ENCODE measurements around the gene TBC1D17.

DNA sequence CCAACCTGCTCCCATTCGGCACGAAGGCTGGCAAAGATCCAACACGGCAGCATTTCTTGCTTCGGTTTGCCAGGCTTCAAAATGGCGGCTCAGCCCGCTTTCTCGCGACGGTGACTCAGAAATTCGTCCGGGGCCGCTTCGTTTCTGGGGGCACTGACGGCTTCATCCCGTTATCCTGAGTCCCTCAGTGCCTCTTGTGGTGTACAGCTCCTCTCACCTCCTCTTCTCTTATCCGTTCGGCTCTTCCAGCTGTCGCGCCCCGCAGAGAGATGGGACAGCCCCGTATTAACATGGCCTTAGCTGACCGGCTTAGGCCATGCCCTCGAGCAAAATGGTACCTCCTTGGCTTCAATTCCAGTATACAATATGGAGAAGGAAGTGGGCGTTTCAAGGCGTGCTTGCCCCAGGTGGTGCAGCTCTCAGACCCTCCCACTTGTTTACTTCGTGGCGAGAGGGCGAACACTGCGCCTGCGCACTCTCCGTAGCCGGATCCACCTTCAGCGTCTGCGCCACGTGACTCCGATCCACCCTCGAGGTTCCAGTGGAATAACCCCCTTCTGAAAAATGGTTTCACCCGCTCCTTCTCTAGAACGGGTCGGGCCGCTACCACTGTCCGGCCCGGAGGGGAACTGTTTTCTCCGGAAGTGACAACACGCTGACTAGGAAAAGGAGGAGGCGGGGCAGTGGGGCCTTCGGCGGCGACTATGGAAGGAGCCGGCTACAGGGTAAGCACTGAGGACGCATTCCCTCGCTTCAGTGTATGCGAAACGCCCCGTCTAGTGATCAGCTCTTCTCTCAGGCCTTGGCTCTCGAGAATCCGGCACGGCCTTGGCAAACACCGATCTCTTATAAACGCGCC, at the start of gene TBC1D17, which contains the start of gene AKT1S1:
- TF ChIP-seq TAF1 (conservative IDR thresholded peaks at IDR 0.05) (no peak), RXRA (IDR thresholded peaks at IDR 0.05) (peak; percentile 60 to 68), YY1 (IDR thresholded peaks at IDR 0.05) (peak; percentile 98), FOXA2 (IDR thresholded peaks at IDR 0.05) (peak; percentile 75), RAD21 (IDR thresholded peaks at IDR 0.05) (no peak), FOXA1 (IDR thresholded peaks at IDR 0.05) (peak; percentile 87), HNF4A (conservative IDR thresholded peaks at IDR 0.05) (peak; percentile 11 to 26), JUND (IDR thresholded peaks at IDR 0.05) (peak; percentile 53 to 90), EGR1 (IDR thresholded peaks at IDR 0.05; ENCODE audit: low read depth in 2 of 2) (peak; percentile 72 to 88)
- TF ChIP-seq, protein P1, sequence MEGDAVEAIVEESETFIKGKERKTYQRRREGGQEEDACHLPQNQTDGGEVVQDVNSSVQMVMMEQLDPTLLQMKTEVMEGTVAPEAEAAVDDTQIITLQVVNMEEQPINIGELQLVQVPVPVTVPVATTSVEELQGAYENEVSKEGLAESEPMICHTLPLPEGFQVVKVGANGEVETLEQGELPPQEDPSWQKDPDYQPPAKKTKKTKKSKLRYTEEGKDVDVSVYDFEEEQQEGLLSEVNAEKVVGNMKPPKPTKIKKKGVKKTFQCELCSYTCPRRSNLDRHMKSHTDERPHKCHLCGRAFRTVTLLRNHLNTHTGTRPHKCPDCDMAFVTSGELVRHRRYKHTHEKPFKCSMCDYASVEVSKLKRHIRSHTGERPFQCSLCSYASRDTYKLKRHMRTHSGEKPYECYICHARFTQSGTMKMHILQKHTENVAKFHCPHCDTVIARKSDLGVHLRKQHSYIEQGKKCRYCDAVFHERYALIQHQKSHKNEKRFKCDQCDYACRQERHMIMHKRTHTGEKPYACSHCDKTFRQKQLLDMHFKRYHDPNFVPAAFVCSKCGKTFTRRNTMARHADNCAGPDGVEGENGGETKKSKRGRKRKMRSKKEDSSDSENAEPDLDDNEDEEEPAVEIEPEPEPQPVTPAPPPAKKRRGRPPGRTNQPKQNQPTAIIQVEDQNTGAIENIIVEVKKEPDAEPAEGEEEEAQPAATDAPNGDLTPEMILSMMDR (IDR thresholded peaks at IDR 0.05; ENCODE audit: low read depth, low read length, missing input control) = no peak
- TF ChIP-seq, protein P2, sequence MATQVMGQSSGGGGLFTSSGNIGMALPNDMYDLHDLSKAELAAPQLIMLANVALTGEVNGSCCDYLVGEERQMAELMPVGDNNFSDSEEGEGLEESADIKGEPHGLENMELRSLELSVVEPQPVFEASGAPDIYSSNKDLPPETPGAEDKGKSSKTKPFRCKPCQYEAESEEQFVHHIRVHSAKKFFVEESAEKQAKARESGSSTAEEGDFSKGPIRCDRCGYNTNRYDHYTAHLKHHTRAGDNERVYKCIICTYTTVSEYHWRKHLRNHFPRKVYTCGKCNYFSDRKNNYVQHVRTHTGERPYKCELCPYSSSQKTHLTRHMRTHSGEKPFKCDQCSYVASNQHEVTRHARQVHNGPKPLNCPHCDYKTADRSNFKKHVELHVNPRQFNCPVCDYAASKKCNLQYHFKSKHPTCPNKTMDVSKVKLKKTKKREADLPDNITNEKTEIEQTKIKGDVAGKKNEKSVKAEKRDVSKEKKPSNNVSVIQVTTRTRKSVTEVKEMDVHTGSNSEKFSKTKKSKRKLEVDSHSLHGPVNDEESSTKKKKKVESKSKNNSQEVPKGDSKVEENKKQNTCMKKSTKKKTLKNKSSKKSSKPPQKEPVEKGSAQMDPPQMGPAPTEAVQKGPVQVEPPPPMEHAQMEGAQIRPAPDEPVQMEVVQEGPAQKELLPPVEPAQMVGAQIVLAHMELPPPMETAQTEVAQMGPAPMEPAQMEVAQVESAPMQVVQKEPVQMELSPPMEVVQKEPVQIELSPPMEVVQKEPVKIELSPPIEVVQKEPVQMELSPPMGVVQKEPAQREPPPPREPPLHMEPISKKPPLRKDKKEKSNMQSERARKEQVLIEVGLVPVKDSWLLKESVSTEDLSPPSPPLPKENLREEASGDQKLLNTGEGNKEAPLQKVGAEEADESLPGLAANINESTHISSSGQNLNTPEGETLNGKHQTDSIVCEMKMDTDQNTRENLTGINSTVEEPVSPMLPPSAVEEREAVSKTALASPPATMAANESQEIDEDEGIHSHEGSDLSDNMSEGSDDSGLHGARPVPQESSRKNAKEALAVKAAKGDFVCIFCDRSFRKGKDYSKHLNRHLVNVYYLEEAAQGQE (IDR thresholded peaks at IDR 0.05) = no peak
- TF ChIP-seq, protein P3, sequence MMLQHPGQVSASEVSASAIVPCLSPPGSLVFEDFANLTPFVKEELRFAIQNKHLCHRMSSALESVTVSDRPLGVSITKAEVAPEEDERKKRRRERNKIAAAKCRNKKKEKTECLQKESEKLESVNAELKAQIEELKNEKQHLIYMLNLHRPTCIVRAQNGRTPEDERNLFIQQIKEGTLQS (IDR thresholded peaks at IDR 0.05) = peak; percentile 72
- TF ChIP-seq, protein P4, sequence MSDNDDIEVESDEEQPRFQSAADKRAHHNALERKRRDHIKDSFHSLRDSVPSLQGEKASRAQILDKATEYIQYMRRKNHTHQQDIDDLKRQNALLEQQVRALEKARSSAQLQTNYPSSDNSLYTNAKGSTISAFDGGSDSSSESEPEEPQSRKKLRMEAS (IDR thresholded peaks at IDR 0.05) = peak; percentile 98
